ENCODE measurements around the gene HEATR5A.

The HEATR5A gene

GRCh38 chr14:31300883-31301282 is 119.5 kb downstream of the HEATR5A start:
- no peak for DNase-seq (ENCODE audit: low read depth, low spot score)
- H3K4me3 ChIP-seq (ENCODE audit: low read depth, low read length), result no peak overlapping the region
- in situ Hi-C loops (cut with HindIII; ENCODE audit: low sequenced_read_pairs), result no loop called here
- TF ChIP-seq CTCF (IDR thresholded peaks at IDR 0.05; ENCODE audit: low read depth, low read length), result no peak

GRCh38 chr14:31300296-31300695 is 120.1 kb downstream of the HEATR5A start:
- TF ChIP-seq CTCF (IDR thresholded peaks at IDR 0.05; ENCODE audit: low read depth, low read length), result no peak
- no peak overlapping the region for H3K4me3 ChIP-seq (ENCODE audit: low read depth, low read length)
- in situ Hi-C loops (cut with HindIII; ENCODE audit: low sequenced_read_pairs), result no loop called here
- DNase-seq (ENCODE audit: low read depth, low spot score), result no peak

GRCh38 chr14:31297701-31298344 is 122.5 kb downstream of the HEATR5A start:
- no peak for TF ChIP-seq CTCF (IDR thresholded peaks at IDR 0.05; ENCODE audit: low read depth, low read length)
- DNase-seq (ENCODE audit: low read depth, low spot score), result peak; percentile 41
- no peak overlapping the region for H3K4me3 ChIP-seq (ENCODE audit: low read depth, low read length)
- in situ Hi-C loops (cut with HindIII; ENCODE audit: low sequenced_read_pairs), result no loop called here

- DNase-seq (ENCODE audit: low read depth, low spot score), result no peak
- no peak for TF ChIP-seq CTCF (IDR thresholded peaks at IDR 0.05; ENCODE audit: low read depth, low read length)
- in situ Hi-C loops (cut with HindIII; ENCODE audit: low sequenced_read_pairs), result no loop called here
- no peak overlapping the region for H3K4me3 ChIP-seq (ENCODE audit: low read depth, low read length)
Observed at GRCh38 chr14:31297112-31297511, 123.2 kb downstream of the HEATR5A start.

- TF ChIP-seq CTCF (IDR thresholded peaks at IDR 0.05; ENCODE audit: low read depth, low read length), result no peak
- in situ Hi-C loops (cut with HindIII; ENCODE audit: low sequenced_read_pairs), result no loop called here
- DNase-seq (ENCODE audit: low read depth, low spot score), result peak; percentile 32
Observed at GRCh38 chr14:31294746-31295405, 125.5 kb downstream of the HEATR5A start.

GRCh38 chr14:31292937-31293616 is 127.3 kb downstream of the HEATR5A start:
- in situ Hi-C loops (cut with HindIII; ENCODE audit: low sequenced_read_pairs), result no loop called here
- H3K4me3 ChIP-seq (ENCODE audit: low read depth, low read length), result no peak overlapping the region
- TF ChIP-seq CTCF (IDR thresholded peaks at IDR 0.05; ENCODE audit: low read depth, low read length), result no peak
- DNase-seq (ENCODE audit: low read depth, low spot score), result no peak

More at GRCh38 chr14:31294746-31295405, 125.5 kb downstream of the HEATR5A start:
- H3K4me3 ChIP-seq (ENCODE audit: low read depth, low read length), result no peak overlapping the region
